Chondrocyte (in vitro differentiated cells): ENCODE data around the gene LARGE1. TPM values are rescaled to one million over a fixed set of nuclear protein-coding genes. Genes with fewer than 3 reads are reported as not detected.
A peak's percentile ranks its signal among the peaks of the same experiment; 100 is the strongest.

ENCODE experiments used
- DNase-seq: peaks from one replicate; pipeline ENCODE4 v3.0.0; 2021; ENCODE audit warnings: mixed read lengths, low spot score
- H3K27ac Mint-ChIP-seq: one replicate; pipeline ENCODE4 v1.8.0; 2021; ENCODE audit warnings: mild to moderate bottlenecking, moderate library complexity, mixed read lengths; ENCODE audit not compliant: unreplicated experiment
- H3K27me3 Mint-ChIP-seq: 2 replicates; pipeline ENCODE4 v1.8.0; 2021; ENCODE audit warnings: low read depth, mixed read lengths
- H3K36me3 Mint-ChIP-seq: 2 replicates; pipeline ENCODE4 v1.8.0; 2021; ENCODE audit warnings: low read depth, mixed read lengths
- H3K4me1 Mint-ChIP-seq: 2 replicates; pipeline ENCODE4 v1.8.0; 2021; ENCODE audit warnings: low read depth, mild to moderate bottlenecking, mixed read lengths
- H3K4me3 Mint-ChIP-seq: one replicate; pipeline ENCODE4 v1.8.0; 2021; ENCODE audit warnings: mild to moderate bottlenecking, moderate library complexity, mixed read lengths; ENCODE audit not compliant: unreplicated experiment
- H3K9me3 Mint-ChIP-seq: 2 replicates; pipeline ENCODE4 v1.8.0; 2021; ENCODE audit warnings: low read depth, mixed read lengths
- total RNA-seq: library from RNA; stranded (reverse); gene quantifications from 3 replicates; pipeline ENCODE4 v1.2.1, GENCODE V29; 2021
- TF ChIP-seq, protein P1 (sequence below): fragments of 200-600 bp; sonication (generic); IDR thresholded peaks from 2 replicates; pipeline ENCODE4 v1.5.0; 2021; ENCODE audit warnings: antibody characterized with exemption, mild to moderate bottlenecking, moderate library complexity

Gene LARGE1
- total RNA-seq, 1 donor from 2014 or later, result 21.3 TPM

DNA sequence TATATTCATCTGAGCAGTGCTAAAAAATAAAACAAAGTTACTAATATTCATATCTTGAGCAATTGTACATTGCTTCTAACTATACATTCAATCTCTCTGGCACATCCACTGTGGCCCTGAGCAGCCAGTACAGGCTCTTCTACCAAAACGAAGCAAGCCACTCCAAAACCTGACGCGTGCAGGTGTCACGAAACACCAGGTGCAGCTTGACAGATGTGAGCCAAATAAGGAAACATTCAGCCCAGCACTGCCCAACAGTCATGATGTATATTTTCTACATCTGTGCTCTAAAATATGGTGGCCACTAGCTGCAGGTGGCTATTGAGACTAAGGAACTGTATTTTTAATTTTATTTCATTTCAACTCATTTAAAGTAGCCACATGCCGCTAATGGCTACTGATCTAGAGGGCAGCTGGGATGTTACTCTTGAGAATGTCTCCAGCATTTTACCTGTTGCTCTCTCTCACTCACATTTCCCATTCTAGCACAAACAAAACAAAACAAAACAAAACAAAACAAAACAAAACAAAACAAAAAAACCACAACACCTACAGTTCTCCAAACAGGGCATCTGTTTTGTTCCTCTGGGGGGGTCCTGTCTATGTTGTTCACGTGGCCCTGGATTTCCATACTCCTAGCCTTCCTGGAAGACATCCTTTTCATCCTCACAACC is 77.7 kb downstream of the LARGE1 start:
- Mint-ChIP-seq H3K27ac (no peak overlapping the region), H3K4me3 (no peak overlapping the region), H3K4me1 (peaks cover 36% of the 10 kb centered on the region), H3K27me3 (no peaks in the 10 kb centered on the region), H3K9me3 (peaks cover 4% of the 10 kb centered on the region), H3K36me3 (peaks cover 3% of the 10 kb centered on the region)
- no peak for DNase-seq
- TF ChIP-seq, protein P1, sequence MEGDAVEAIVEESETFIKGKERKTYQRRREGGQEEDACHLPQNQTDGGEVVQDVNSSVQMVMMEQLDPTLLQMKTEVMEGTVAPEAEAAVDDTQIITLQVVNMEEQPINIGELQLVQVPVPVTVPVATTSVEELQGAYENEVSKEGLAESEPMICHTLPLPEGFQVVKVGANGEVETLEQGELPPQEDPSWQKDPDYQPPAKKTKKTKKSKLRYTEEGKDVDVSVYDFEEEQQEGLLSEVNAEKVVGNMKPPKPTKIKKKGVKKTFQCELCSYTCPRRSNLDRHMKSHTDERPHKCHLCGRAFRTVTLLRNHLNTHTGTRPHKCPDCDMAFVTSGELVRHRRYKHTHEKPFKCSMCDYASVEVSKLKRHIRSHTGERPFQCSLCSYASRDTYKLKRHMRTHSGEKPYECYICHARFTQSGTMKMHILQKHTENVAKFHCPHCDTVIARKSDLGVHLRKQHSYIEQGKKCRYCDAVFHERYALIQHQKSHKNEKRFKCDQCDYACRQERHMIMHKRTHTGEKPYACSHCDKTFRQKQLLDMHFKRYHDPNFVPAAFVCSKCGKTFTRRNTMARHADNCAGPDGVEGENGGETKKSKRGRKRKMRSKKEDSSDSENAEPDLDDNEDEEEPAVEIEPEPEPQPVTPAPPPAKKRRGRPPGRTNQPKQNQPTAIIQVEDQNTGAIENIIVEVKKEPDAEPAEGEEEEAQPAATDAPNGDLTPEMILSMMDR, result no peak

DNA sequence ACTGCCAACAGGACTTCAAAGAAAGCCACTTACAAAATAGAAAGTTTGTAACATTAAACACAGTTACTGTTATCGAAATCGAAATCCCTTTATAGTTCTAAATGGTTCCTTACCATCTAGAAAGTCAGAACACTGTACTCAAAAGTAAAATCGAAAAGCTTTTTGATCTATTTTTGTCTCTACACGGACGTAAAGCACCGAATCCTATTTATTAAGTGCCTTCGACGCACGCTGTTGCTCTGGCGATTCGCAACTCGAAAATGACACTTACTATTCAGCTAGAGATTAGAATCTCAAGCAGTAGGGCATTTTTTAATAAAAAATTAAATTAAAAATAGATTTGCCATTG is 78.3 kb downstream of the LARGE1 start:
- no peaks in the 10 kb centered on the region for H3K27me3 Mint-ChIP-seq
- peaks cover 36% of the 10 kb centered on the region for H3K4me1 Mint-ChIP-seq
- H3K9me3 Mint-ChIP-seq, result peaks cover 3% of the 10 kb centered on the region
- peaks cover 2% of the 10 kb centered on the region for H3K36me3 Mint-ChIP-seq
- no peak for DNase-seq
- TF ChIP-seq, protein P1, result no peak
- H3K4me3 Mint-ChIP-seq, result no peak overlapping the region
- H3K27ac Mint-ChIP-seq, result no peak overlapping the region

DNA sequence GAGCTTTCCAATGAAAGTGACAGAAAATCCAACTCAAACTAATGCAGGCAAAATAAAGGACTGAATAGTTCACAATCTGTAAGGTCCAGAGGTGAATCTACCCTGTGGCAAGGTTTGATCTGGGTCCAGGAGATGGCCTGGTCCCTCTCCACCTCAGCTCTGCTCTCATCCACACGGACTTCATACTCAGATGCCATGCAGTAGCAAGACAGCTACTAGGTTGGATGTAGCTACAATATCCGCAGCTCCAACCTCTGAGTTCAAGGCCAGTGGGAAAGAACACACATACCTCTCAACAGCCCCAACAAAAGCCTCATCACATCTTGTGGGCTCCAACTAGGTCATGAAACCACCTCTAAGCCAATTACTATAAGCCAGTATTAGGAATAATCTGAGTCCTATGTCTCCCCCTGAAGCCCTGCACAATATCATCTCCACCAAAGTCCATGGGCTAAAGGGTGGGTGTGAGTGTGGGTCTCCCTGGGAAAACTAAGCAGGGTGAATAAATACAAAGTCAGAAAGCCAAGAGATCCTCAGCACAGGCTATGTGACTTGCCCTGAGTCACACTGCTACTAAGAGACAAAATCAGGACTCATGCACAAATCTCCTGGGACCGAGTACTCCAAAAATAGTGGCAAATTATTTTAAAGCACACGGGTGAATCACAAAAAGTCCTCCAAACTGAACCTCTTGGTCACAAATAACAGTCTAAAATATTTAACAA is 78.8 kb downstream of the LARGE1 start:
- H3K4me1 Mint-ChIP-seq, result peaks cover 36% of the 10 kb centered on the region
- H3K36me3 Mint-ChIP-seq, result no peaks in the 10 kb centered on the region
- H3K27me3 Mint-ChIP-seq, result no peaks in the 10 kb centered on the region
- H3K9me3 Mint-ChIP-seq, result no peaks in the 10 kb centered on the region
- peak overlapping the region; percentile 80 for H3K27ac Mint-ChIP-seq
- no peak overlapping the region for H3K4me3 Mint-ChIP-seq
- TF ChIP-seq, protein P1, result no peak
- no peak for DNase-seq

DNA sequence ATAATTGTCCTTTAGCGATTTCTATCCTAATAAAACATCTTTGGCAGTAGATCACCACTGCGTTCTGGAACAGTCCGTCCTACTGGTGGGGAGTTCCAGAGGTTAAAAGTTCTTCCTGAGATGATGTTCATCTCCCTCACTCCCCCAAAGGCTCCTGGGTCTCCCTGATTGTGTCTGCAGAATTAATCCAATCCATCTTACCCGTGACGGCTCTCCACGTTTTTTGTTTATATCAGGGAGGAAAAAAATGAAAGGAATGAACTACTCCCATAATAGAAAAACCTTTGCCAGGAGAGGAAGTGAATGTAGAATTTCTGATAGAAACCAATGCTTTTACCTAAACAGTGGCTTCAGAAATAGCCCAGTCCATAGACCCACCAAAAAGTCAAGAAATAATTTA is 81.6 kb downstream of the LARGE1 start:
- no peaks in the 10 kb centered on the region for H3K27me3 Mint-ChIP-seq
- no peak for DNase-seq
- H3K36me3 Mint-ChIP-seq, result no peaks in the 10 kb centered on the region
- H3K27ac Mint-ChIP-seq, result no peak overlapping the region
- H3K4me3 Mint-ChIP-seq, result no peak overlapping the region
- no peaks in the 10 kb centered on the region for H3K9me3 Mint-ChIP-seq
- peaks cover 32% of the 10 kb centered on the region for H3K4me1 Mint-ChIP-seq
- TF ChIP-seq, protein P1, result no peak

DNA sequence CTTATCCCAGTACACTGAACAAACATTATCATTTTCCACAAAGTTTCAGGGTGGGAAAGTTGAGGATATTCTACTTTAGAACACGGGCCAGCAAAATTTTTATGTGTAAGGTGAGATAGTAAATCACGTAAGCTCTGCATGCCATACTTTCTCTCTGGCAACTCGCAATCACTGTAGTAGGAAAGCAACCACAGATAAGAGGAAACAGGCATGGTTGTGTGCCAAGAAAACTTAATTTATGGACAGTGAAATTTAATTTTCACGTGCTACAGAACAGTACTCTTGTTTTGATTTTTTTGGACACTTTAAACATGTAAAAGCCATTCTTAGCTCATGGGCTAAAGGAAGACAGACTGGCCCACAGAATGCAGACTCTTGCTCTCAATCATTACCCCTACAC is 82.5 kb downstream of the LARGE1 start:
- Mint-ChIP-seq H3K27ac (no peak overlapping the region), H3K4me1 (peaks cover 32% of the 10 kb centered on the region), H3K36me3 (no peaks in the 10 kb centered on the region), H3K27me3 (no peaks in the 10 kb centered on the region), H3K4me3 (no peak overlapping the region), H3K9me3 (no peaks in the 10 kb centered on the region)
- DNase-seq, result no peak
- TF ChIP-seq, protein P1, result no peak
